ENCODE measurements around the gene NKAPD1. TPM values are rescaled to one million over a fixed set of nuclear protein-coding genes. Genes with fewer than 3 reads are reported as not detected.
"Not testable (repeated sequence)": the region's sequence is repeated elsewhere in the genome, so short reads cannot be mapped to it uniquely, and the experiment has no call there.

Gene NKAPD1
- total RNA-seq, 1 experiment from 2014 or later = 19.4 TPM

- H2AFZ ChIP-seq (ENCODE audit: low read depth, low read length, poor library complexity, severe bottlenecking); CTCF ChIA-PET; H3K4me2 ChIP-seq (ENCODE audit: low read length); H3K9me3 ChIP-seq (ENCODE audit: control insufficient read depth in 1 of 2, insufficient read depth in 1 of 2, low read depth in 1 of 2, low read length in 2 of 2); RAD21 ChIA-PET (ENCODE audit: low non-redundant PET in 1 of 2, low total read pairs in 2 of 2, uncharacterized antibody in 2 of 2, unreplicated experiment in 2 of 2); H3K4me3 ChIP-seq (replicated peaks in 1 of 2; ENCODE audit: low read depth in 1 of 2, low read length in 2 of 2); H3K4me1 ChIP-seq (ENCODE audit: control insufficient read depth in 1 of 2, insufficient read depth in 2 of 2, low read length in 2 of 2); ATAC-seq; H4K20me1 ChIP-seq (ENCODE audit: insufficient read depth); BruUV-seq (replicated peaks); H3K9me2 ChIP-seq (ENCODE audit: insufficient read depth); H3K27me3 ChIP-seq (ENCODE audit: insufficient read depth, low read length); H3K27ac ChIP-seq (ENCODE audit: low read depth, low read length); DNase-seq (ENCODE audit: low read depth, low spot score); H3K9ac ChIP-seq (ENCODE audit: low read length); intact Hi-C loops (cut with micrococcal nuclease): not testable (repeated sequence)
- H3K36me3 ChIP-seq (ENCODE audit: control insufficient read depth in 1 of 2, insufficient read depth in 2 of 2, low read length in 2 of 2) = peaks cover 25 to 32% of the 10 kb centered on the region in 2 experiments
- peaks cover 31% of the 10 kb centered on the region for H3K79me2 ChIP-seq (ENCODE audit: insufficient read depth, low read length)
- POLR2A ChIA-PET = interaction anchor here (0.9 kb wide), 1 partner anchor 11 kb away, joined by 3 read pairs; no protein-coding TSS in a partner anchor
Observed at GRCh38 chr11:112095302-112095701, 21.2 kb downstream of the NKAPD1 start.

DNA sequence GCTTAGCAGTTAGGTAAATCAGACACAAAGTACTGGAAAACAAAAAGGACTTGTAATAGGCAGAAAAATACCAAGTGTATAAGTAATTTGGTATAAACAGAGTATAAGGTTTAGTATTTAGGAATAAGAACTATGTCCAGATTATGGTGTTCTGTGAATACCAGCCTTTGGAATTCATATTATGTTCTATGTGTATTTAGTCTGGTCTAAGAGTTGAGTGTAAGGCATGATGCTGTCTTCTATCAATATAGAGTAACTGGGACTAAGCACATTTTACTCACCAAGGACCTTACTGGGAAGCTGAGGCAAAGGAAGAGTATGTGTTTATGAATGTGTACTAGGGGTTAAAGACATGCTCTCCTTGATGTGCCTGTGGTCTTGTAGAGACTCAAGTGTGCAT is 22.1 kb downstream of the NKAPD1 start:
- H3K9ac ChIP-seq (ENCODE audit: low read length) = no peak overlapping the region
- no peak overlapping the region for H3K4me3 ChIP-seq (replicated peaks in 1 of 2; ENCODE audit: low read depth in 1 of 2, low read length in 2 of 2)
- intact Hi-C loops (cut with micrococcal nuclease) = no loop called here
- ChIA-PET POLR2A (interaction anchor here (0.9 kb wide), 1 partner anchor 12 kb away, joined by 3 read pairs; no protein-coding TSS in a partner anchor), RAD21 (ENCODE audit: low non-redundant PET in 1 of 2, low total read pairs in 2 of 2, uncharacterized antibody in 2 of 2, unreplicated experiment in 2 of 2) (no interaction called here), CTCF (no interaction called here)
- no peaks in the 10 kb centered on the region for H3K9me2 ChIP-seq (ENCODE audit: insufficient read depth)
- peaks cover 22% of the 10 kb centered on the region for H3K79me2 ChIP-seq (ENCODE audit: insufficient read depth, low read length)
- H2AFZ ChIP-seq (ENCODE audit: low read depth, low read length, poor library complexity, severe bottlenecking) = no peak overlapping the region
- peaks cover 22 to 26% of the 10 kb centered on the region in 2 experiments for H3K36me3 ChIP-seq (ENCODE audit: control insufficient read depth in 1 of 2, insufficient read depth in 2 of 2, low read length in 2 of 2)
- no peak for ATAC-seq
- H3K4me2 ChIP-seq (ENCODE audit: low read length) = no peak overlapping the region
- DNase-seq (ENCODE audit: low read depth, low spot score) = no peak
- no peak for TF ChIP-seq CEBPB (IDR thresholded peaks at IDR 0.05; ENCODE audit: low read depth)
- TF ChIP-seq EZH2 (IDR thresholded peaks at IDR 0.05) = no peak
- no peak for TF ChIP-seq SP1 (IDR thresholded peaks at IDR 0.05; ENCODE audit: low read depth)
- TF ChIP-seq POLR2A (IDR thresholded peaks at IDR 0.05; ENCODE audit: borderline replicate concordance, extremely low read depth, insufficient read depth, insufficient read length) = no peak
- no peaks in the 10 kb centered on the region for H3K4me1 ChIP-seq (ENCODE audit: control insufficient read depth in 1 of 2, insufficient read depth in 2 of 2, low read length in 2 of 2)
- H3K9me3 ChIP-seq (ENCODE audit: control insufficient read depth in 1 of 2, insufficient read depth in 1 of 2, low read depth in 1 of 2, low read length in 2 of 2) = no peaks in the 10 kb centered on the region
- no peak overlapping the region for H3K27ac ChIP-seq (ENCODE audit: low read depth, low read length)
- BruUV-seq (replicated peaks) = no TSS peak
- no peaks in the 10 kb centered on the region; the same call in 1 of the 2 replicates for H4K20me1 ChIP-seq (ENCODE audit: insufficient read depth)
- no peaks in the 10 kb centered on the region for H3K27me3 ChIP-seq (ENCODE audit: insufficient read depth, low read length)
